Sigmoid colon (tissue), 7 donors: ENCODE measurements around the gene TRIM54. TPM values are rescaled to one million over a fixed set of nuclear protein-coding genes. Genes with fewer than 3 reads are reported as not detected.

ENCODE experiments used
- DNase-seq: peaks from one replicate; pipeline ENCODE4 v3.0.0-alpha.2; 2019
- H3K27ac ChIP-seq, 4 donors: fragments of 200-600 bp; sonication (generic); one replicate each; pipeline ENCODE4 v1.5.1; 2016 to 2019; ENCODE audit warnings: mild to moderate bottlenecking in 1 of 4
- H3K27me3 ChIP-seq, 3 donors: fragments of 200-600 bp; sonication (generic); one replicate each; pipeline ENCODE4 v1.5.1; 2019; ENCODE audit warnings: mild to moderate bottlenecking in 1 of 3
- H3K36me3 ChIP-seq, 4 donors: fragments of 200-600 bp; sonication (generic); one replicate each; pipeline ENCODE4 v1.5.1; 2016 to 2019
- H3K4me1 ChIP-seq, 4 donors: fragments of 200-600 bp; sonication (generic); one replicate each; pipeline ENCODE4 v1.5.1; 2017 to 2019
- H3K4me3 ChIP-seq, 4 donors: fragments of 200-600 bp; sonication (generic); one replicate each; pipeline ENCODE4 v1.5.1; 2017 to 2019; ENCODE audit warnings: mild to moderate bottlenecking in 2 of 4, moderate library complexity in 1 of 4
- H3K9me3 ChIP-seq, 4 donors: fragments of 200-600 bp in 3 of 4; sonication (generic) in 3 of 4; one replicate each; pipeline versions ENCODE4 v1.5.1 to v1.6.1; 2013 to 2019
- CTCF ChIP-seq, 4 experiments: fragments of 450-650 bp in 3 of 4; fragments of 200-600 bp in 1 of 4; IDR thresholded peaks; one replicate each; pipeline ENCODE4 v1.5.1; 2016 to 2019; ENCODE audit warnings: antibody characterized with exemption in 4 of 4, mild to moderate bottlenecking in 3 of 4, moderate library complexity in 2 of 4
- EP300 ChIP-seq, 4 donors: sonication (generic); formaldehyde crosslinking; IDR thresholded peaks; one replicate each; pipeline ENCODE4 v1.6.1; 2017; ENCODE audit warnings: antibody characterized with exemption in 4 of 4
- POLR2A ChIP-seq, 2 donors: fragments of 450-650 bp; IDR thresholded peaks; one replicate each; pipeline ENCODE4 v1.6.1; 2016; ENCODE audit warnings: antibody characterized with exemption in 2 of 2, mild to moderate bottlenecking in 2 of 2, moderate library complexity in 2 of 2
- POLR2AphosphoS5 ChIP-seq, 4 donors: sonication (generic); formaldehyde crosslinking; IDR thresholded peaks; one replicate each; pipeline ENCODE4 v1.6.1; 2017; ENCODE audit warnings: antibody characterized with exemption in 4 of 4
- WGBS, 2 donors: extraction: QIAGEN DNeasy Blood & Tissue Kit; methylation state at CpG; one replicate each; pipeline ENCODE4 v1.1.7; 2013; 5-methylcytosine and 5-hydroxymethylcytosine counted together
- intact Hi-C: fragments of 100-400 bp; cut with DNase I; formaldehyde crosslinking; loops from one replicate; pipeline ENCODE4 v1.15.1; 2023
- polyA plus RNA-seq, 3 donors: library from polyadenylated mRNA; stranded (reverse); fragments of 200-250 nt; gene quantifications; one replicate each; pipeline ENCODE4 v1.2.3, GENCODE V29; 2013
- total RNA-seq, 4 donors: library from RNA; depleted of rRNA; stranded (reverse); fragments of >200 nt; gene quantifications; one replicate each; pipeline ENCODE4 v1.1.0, GENCODE V29; 2016
- donor health status: healthy with polysubstance abuse.
- donor health status: Bipolar disorder and iron deficiency.
- donor health status: healthy.

TRIM54 gene
- total and polyA plus RNA-seq, 7 donors = 0.16 to 0.46 (median 0.41) TPM; not detected in 4

GRCh38 chr2:27324720-27325119 lies 42.5 kb downstream of the TRIM54 start:
- TF ChIP-seq POLR2AphosphoS5 (IDR thresholded peaks at IDR 0.05) (no peak), CTCF (IDR thresholded peaks at IDR 0.05) (no peak)
- intact Hi-C loops = no loop called here
- 94% methylated on average over 5 of the region's 5 CpGs for WGBS, 2 donors
- no peak for DNase-seq
- no peak overlapping the region for H3K27ac ChIP-seq
- no peaks in the 10 kb centered on the region for H3K9me3 ChIP-seq
- H3K4me1 ChIP-seq = peaks cover 0 to 30% (median 20%) of the 10 kb centered on the region in 4 donors
- no peaks in the 10 kb centered on the region for H3K27me3 ChIP-seq
- no peak overlapping the region for H3K4me3 ChIP-seq
- peaks cover 18 to 42% (median 25%) of the 10 kb centered on the region in 4 donors for H3K36me3 ChIP-seq

- intact Hi-C loops = no loop called here
- H3K27me3 ChIP-seq = no peaks in the 10 kb centered on the region
- no peak overlapping the region for H3K27ac ChIP-seq
- DNase-seq = no peak
- TF ChIP-seq CTCF (IDR thresholded peaks at IDR 0.05) = no peak
- no peak for TF ChIP-seq POLR2A (IDR thresholded peaks at IDR 0.05)
- no peak for TF ChIP-seq EP300 (IDR thresholded peaks at IDR 0.05)
- no peak for TF ChIP-seq POLR2AphosphoS5 (IDR thresholded peaks at IDR 0.05)
- WGBS, 2 donors = 95 to 97% methylated on average over 3 of the region's 3 CpGs
- no peaks in the 10 kb centered on the region for H3K9me3 ChIP-seq
- H3K4me3 ChIP-seq = no peak overlapping the region
- no peaks in the 10 kb centered on the region for H3K4me1 ChIP-seq
- peaks cover 34 to 100% (median 50%) of the 10 kb centered on the region in 4 donors for H3K36me3 ChIP-seq
These were observed 53.1 kb downstream of the TRIM54 start for GRCh38 chr2:27335311-27335710.

- H3K4me1 ChIP-seq = no peaks in the 10 kb centered on the region
- H3K9me3 ChIP-seq = no peaks in the 10 kb centered on the region
- WGBS, 2 donors = 95 to 97% methylated on average over 7 of the region's 7 CpGs
- H3K27me3 ChIP-seq = no peaks in the 10 kb centered on the region
- no peak for DNase-seq
- no peak overlapping the region for H3K27ac ChIP-seq
- no peak overlapping the region for H3K4me3 ChIP-seq
- peaks cover 39 to 100% (median 56%) of the 10 kb centered on the region in 4 donors for H3K36me3 ChIP-seq
- no peak for TF ChIP-seq POLR2AphosphoS5 (IDR thresholded peaks at IDR 0.05)
- TF ChIP-seq EP300 (IDR thresholded peaks at IDR 0.05) = no peak
- no peak for TF ChIP-seq CTCF (IDR thresholded peaks at IDR 0.05)
- TF ChIP-seq POLR2A (IDR thresholded peaks at IDR 0.05) = no peak
- intact Hi-C loops = no loop called here
These were observed 53.9 kb downstream of the TRIM54 start for GRCh38 chr2:27336173-27336572.

GRCh38 chr2:27347641-27348040 lies 65.4 kb downstream of the TRIM54 start:
- no peak for DNase-seq
- H3K27ac ChIP-seq = no peak overlapping the region

More at GRCh38 chr2:27347641-27348040, 65.4 kb downstream of the TRIM54 start:
- H3K36me3 ChIP-seq = peaks cover 0 to 12% (median 2%) of the 10 kb centered on the region in 4 donors
- no peak for TF ChIP-seq POLR2A (IDR thresholded peaks at IDR 0.05)
- TF ChIP-seq EP300 (IDR thresholded peaks at IDR 0.05) = no peak
- TF ChIP-seq POLR2AphosphoS5 (IDR thresholded peaks at IDR 0.05) = no peak
- TF ChIP-seq CTCF (IDR thresholded peaks at IDR 0.05) = no peak
- no peaks in the 10 kb centered on the region for H3K27me3 ChIP-seq
- H3K4me1 ChIP-seq = peaks cover 0 to 7% (median 0%) of the 10 kb centered on the region in 4 donors
- no peak overlapping the region for H3K4me3 ChIP-seq
- H3K9me3 ChIP-seq = no peaks in the 10 kb centered on the region
- intact Hi-C loops = no loop called here
- WGBS, 2 donors = 92 to 100% methylated on average over 2 of the region's 2 CpGs
